ENCODE measurements around the gene AK8.
"Not testable (repeated sequence)": the region's sequence is repeated elsewhere in the genome, so short reads cannot be mapped to it uniquely, and the experiment has no call there.

AK8 gene

DNA sequence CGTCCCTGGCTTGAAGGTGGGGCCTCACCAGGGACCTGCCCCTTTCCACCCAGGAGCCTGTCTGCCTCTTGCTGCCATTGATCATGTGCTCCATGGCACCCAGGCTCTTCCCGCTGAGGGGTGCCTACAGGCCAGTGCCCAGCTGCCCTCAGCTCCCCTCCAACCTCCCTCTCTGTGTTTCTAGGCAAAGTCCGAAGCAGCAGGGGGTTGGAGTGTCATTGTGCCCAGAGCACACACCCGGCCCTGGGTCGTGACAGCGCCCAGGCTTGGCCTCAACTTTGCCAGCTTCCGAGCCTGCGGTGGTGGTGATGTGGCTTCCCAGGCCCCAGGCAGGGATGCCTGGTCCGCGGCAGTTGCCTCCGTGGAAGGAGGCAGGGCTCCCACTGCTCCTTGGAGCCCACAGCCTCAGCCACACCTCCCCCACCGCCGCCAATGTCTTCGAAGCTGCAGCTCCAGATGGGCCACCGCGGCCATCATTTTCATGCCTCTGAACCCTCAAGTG lies 155.5 kb downstream of the AK8 start:
- TF ChIP-seq CTCF (IDR thresholded peaks at IDR 0.05) = no peak
- Histone ChIP-seq H3K27me3 (peaks cover 37% of the 10 kb centered on the region), H3K36me3 (no peaks in the 10 kb centered on the region), H3K9me3 (no peaks in the 10 kb centered on the region), H3K4me1 (ENCODE audit: control insufficient read depth in 1 of 2, insufficient read depth in 1 of 2, low read depth in 1 of 2, low read length in 1 of 2) (no peaks in the 10 kb centered on the region), H3K27ac (no peak overlapping the region), H3K4me3 (ENCODE audit: low read depth in 1 of 2, low read length in 1 of 2) (no peak overlapping the region)

- Histone ChIP-seq H3K27me3 (peaks cover 36% of the 10 kb centered on the region), H3K36me3 (no peaks in the 10 kb centered on the region), H3K4me1 (ENCODE audit: control insufficient read depth in 1 of 2, insufficient read depth in 1 of 2, low read depth in 1 of 2, low read length in 1 of 2) (no peaks in the 10 kb centered on the region), H3K4me3 (ENCODE audit: low read depth in 1 of 2, low read length in 1 of 2) (no peak overlapping the region), H3K27ac (no peak overlapping the region), H3K9me3 (no peaks in the 10 kb centered on the region)
- no peak for TF ChIP-seq CTCF (IDR thresholded peaks at IDR 0.05)
Measured at GRCh38 chr9:132721661-132722060, 156.4 kb downstream of the AK8 start.

DNA sequence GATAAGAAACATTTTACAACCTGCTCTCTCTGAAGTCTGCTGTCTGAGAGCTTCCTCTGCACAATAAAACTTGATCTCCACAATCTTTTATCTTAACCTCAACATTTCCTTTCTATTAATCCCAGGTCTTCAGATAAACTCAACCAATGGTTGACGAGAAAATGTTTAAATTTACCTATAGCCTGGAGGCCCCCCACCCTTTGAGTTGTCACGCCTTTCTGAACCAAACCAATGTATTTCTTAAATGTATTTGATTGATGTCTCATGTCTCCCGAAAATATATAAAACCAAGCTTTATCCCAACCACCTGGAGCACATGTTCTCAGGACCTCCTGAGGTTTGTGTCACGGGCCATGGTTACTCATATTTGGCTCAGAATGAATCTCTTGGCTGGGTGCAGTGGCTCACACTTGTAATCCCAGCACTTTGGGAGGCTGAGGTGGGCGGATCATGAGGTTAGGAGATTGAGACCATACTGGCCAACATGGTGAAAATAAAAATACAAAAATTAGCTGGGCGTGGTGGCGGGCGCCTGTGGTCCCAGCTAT lies 159.6 kb downstream of the AK8 start:
- H3K36me3 ChIP-seq; H3K9me3 ChIP-seq; H3K4me1 ChIP-seq (ENCODE audit: control insufficient read depth in 1 of 2, insufficient read depth in 1 of 2, low read depth in 1 of 2, low read length in 1 of 2); H3K4me3 ChIP-seq (ENCODE audit: low read depth in 1 of 2, low read length in 1 of 2); H3K27ac ChIP-seq: not testable (repeated sequence)
- peaks cover 34% of the 10 kb centered on the region for H3K27me3 ChIP-seq

DNA sequence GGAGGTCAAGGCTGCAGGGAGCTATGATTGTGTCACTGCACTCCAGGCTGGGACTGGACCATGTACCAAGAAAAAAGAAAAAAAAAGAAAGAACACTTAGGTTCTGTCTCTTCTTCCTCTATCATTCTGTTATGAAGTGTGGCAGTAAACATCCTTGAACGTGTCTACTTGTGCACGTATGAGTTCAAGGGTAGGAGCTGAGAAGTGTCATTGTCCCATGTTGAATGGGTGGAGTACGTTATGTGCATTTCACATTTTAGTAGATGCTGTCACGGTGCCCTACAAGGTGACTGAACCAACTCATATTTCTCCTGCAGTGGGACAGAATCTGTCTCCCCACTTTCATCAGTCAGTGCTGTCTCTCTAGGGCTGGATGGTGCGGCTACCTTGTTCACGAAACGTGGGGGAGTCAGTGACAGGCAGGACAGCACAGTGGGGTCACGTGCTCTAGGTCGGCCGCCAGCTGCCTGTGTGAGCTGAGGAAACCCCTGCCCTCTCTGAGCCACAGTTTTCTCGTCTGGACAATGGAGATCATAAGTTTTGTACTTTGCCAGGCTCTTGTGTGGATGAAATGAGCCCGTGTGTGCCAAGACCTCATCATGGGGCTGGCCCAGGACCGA lies 160.6 kb downstream of the AK8 start:
- H3K36me3 ChIP-seq = no peaks in the 10 kb centered on the region
- no peak overlapping the region for H3K27ac ChIP-seq
- H3K4me3 ChIP-seq (ENCODE audit: low read depth in 1 of 2, low read length in 1 of 2) = no peak overlapping the region
- H3K27me3 ChIP-seq = peaks cover 34% of the 10 kb centered on the region
- H3K4me1 ChIP-seq (ENCODE audit: control insufficient read depth in 1 of 2, insufficient read depth in 1 of 2, low read depth in 1 of 2, low read length in 1 of 2) = no peaks in the 10 kb centered on the region
- TF ChIP-seq CTCF (IDR thresholded peaks at IDR 0.05) = no peak
- no peaks in the 10 kb centered on the region for H3K9me3 ChIP-seq

DNA sequence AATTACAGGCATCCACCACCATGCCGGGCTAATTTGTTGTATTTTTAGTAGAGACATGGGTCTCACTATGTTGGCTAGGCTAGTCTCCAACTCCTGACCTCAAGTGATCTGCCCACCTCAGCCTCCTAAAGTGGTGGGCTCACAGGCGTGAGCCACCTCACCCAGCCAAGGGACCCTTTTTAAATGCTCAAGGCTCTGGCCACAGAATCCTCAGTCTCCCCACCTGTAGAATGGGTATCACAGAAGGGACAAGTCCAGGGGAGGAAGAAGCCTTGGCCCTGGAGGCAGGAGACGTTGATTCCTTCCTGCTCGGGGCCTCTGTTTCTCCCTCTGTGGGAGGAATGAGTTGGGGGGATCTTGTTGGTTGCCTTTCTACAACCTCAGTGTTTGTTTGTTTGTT lies 162.1 kb downstream of the AK8 start:
- Histone ChIP-seq H3K27me3 (peaks cover 34% of the 10 kb centered on the region), H3K4me1 (ENCODE audit: control insufficient read depth in 1 of 2, insufficient read depth in 1 of 2, low read depth in 1 of 2, low read length in 1 of 2) (no peaks in the 10 kb centered on the region), H3K27ac (no peak overlapping the region), H3K9me3 (no peaks in the 10 kb centered on the region), H3K4me3 (ENCODE audit: low read depth in 1 of 2, low read length in 1 of 2) (no peak overlapping the region), H3K36me3 (no peaks in the 10 kb centered on the region)
- no peak for TF ChIP-seq CTCF (IDR thresholded peaks at IDR 0.05)

DNA sequence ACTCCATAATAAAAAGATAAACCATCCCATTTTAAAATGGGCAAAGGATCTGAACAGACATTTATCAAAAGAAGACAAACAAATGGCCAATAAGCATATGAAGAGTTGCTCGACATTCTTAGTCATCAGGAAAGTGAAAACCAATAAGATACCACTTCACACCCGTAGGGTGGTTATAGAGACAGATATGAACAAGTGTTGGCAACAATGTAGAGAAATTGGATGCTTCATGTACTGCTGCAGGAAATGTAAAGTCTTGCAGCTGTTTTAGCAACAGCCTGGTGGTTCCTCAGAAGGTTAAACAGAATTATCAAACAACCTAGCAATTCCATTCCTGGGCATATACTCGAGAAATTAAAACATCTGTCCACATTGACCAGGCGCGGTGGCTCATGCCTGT lies 165.3 kb downstream of the AK8 start:
- peaks cover 22% of the 10 kb centered on the region for H3K27me3 ChIP-seq
- H3K4me1 ChIP-seq (ENCODE audit: control insufficient read depth in 1 of 2, insufficient read depth in 1 of 2, low read depth in 1 of 2, low read length in 1 of 2) = no peaks in the 10 kb centered on the region
- TF ChIP-seq CTCF (IDR thresholded peaks at IDR 0.05) = no peak
- H3K4me3 ChIP-seq (ENCODE audit: low read depth in 1 of 2, low read length in 1 of 2) = no peak overlapping the region
- no peak overlapping the region for H3K27ac ChIP-seq
- H3K9me3 ChIP-seq = no peaks in the 10 kb centered on the region
- H3K36me3 ChIP-seq = no peaks in the 10 kb centered on the region
